ENCODE results near the gene TNS2.
A peak's percentile ranks its signal among the peaks of the same experiment; 100 is the strongest.

DNA sequence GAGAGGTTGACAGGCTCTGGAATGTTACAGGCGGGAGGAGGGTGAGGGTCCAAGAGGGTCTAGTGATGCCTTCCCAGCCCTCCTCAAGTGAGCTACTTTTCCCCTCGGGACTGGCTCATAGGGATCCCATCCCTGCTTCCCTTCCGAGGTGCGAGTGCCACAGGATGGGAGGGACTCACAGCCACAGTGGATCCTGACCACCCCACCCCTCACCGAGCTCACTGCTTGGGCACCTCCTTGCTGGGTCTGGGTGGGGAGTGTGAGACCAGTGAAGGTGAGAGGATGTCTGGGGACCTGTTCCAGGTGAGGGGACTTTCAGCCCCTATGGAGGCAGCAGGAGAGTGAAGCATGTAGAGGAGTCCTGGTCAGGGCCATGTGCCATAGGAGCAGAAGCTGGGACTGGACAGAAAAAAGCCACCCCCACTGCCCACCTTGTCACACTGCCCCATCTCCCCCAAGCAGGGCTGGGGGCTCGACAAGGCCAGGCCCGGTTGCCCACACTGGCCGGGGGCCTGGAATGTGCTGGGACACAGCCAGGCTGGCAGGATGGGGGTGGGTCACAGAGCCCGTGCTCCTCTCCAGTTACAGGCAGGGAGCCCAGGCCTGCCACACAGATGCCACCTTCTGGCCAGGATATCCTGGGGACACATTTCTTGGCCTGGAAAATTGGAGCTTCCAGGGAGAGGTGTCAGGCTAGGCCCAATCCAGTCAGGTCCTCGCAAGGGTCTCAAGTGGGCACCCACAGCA lies 1.7 kb upstream of the TNS2 start:
- TF ChIP-seq, protein P1, sequence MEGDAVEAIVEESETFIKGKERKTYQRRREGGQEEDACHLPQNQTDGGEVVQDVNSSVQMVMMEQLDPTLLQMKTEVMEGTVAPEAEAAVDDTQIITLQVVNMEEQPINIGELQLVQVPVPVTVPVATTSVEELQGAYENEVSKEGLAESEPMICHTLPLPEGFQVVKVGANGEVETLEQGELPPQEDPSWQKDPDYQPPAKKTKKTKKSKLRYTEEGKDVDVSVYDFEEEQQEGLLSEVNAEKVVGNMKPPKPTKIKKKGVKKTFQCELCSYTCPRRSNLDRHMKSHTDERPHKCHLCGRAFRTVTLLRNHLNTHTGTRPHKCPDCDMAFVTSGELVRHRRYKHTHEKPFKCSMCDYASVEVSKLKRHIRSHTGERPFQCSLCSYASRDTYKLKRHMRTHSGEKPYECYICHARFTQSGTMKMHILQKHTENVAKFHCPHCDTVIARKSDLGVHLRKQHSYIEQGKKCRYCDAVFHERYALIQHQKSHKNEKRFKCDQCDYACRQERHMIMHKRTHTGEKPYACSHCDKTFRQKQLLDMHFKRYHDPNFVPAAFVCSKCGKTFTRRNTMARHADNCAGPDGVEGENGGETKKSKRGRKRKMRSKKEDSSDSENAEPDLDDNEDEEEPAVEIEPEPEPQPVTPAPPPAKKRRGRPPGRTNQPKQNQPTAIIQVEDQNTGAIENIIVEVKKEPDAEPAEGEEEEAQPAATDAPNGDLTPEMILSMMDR (IDR thresholded peaks at IDR 0.05): peak in 3 of 6 experiments; percentile 24 to 39 (median 30)
- TF ChIP-seq EP300 (IDR thresholded peaks at IDR 0.05) (no peak), POLR2A (IDR thresholded peaks at IDR 0.05) (no peak), POLR2AphosphoS5 (IDR thresholded peaks at IDR 0.05) (peak in 1 of 2 donors; percentile 32)

Data from upper lobe of left lung (tissue), 4 donors.